GM18505 (cell line): Measurements from ENCODE around the gene PCCB.
"Not testable (repeated sequence)": the region's sequence is repeated elsewhere in the genome, so short reads cannot be mapped to it uniquely, and the experiment has no call there.

Source experiments
- ATAC-seq: cut with Tn5 transposase; IDR thresholded peaks from one replicate; pipeline ENCODE4 v1.9.1; 2021; ENCODE audit not compliant: unreplicated experiment
- POLR2A ChIP-seq: IDR thresholded peaks from 4 replicates; pipeline ENCODE4 v1.6.1; 2011; ENCODE audit warnings: borderline replicate concordance; ENCODE audit not compliant: insufficient read depth, insufficient read length; ENCODE audit errors: extremely low read depth

Gene PCCB

DNA sequence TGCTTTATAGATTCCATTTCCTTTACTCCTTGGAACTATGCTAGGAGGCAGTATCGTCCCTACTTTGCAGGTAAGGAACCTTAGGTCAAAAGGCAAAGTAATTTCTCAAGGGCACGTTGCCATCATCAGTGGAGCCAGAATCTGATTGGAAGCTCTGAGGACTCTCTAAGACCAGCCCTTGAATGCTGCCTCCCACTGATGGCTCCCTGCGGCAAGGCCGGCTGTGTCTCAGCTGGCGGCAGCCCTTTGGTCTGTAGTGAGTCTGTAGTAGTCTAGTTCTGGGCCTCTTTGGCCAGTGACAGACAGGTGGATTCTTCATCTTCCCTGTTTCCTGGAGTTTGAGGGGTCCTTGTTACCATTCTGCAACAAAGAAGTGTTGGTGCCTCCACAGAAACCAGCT is 76.2 kb downstream of the PCCB start:
- no peak for TF ChIP-seq POLR2A

GRCh38 chr3:136327671-136328070 is 77.5 kb downstream of the PCCB start:
- no peak for ATAC-seq
- TF ChIP-seq POLR2A = no peak

More for the DNA sequence above, 76.2 kb downstream of the PCCB start:
- no peak for ATAC-seq

DNA sequence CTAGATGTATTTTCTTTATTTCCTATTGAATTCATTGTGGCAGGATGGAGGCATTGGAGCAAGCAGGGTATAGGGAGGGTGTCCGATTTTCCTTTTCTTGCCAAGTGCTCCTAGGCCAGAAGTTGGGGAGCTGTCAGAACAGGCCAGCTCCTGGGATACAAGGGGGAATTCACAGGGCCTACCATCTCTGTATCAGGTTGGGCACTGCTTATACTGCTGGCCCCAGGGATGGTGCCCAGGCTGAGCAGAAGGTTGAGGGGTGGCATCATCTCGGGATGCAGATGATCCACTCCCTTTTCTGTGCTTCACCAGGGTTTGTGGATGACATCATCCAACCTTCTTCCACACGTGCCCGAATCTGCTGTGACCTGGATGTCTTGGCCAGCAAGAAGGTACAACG is 79.5 kb downstream of the PCCB start:
- TF ChIP-seq POLR2A = no peak
- ATAC-seq = no peak

- TF ChIP-seq POLR2A = no peak
- no peak for ATAC-seq
Observed at GRCh38 chr3:136330900-136331299, 80.8 kb downstream of the PCCB start.

- no peak for ATAC-seq
Observed at GRCh38 chr3:136332302-136332701, 82.2 kb downstream of the PCCB start.

GRCh38 chr3:136332776-136333175 is 82.6 kb downstream of the PCCB start:
- ATAC-seq = no peak
- TF ChIP-seq POLR2A = no peak

More at GRCh38 chr3:136332302-136332701, 82.2 kb downstream of the PCCB start:
- no peak for TF ChIP-seq POLR2A

- no peak for TF ChIP-seq POLR2A
- ATAC-seq = no peak
Observed at GRCh38 chr3:136334209-136334608, 84.1 kb downstream of the PCCB start.

- not testable (repeated sequence) for ATAC-seq
Observed at GRCh38 chr3:136334726-136335125, 84.6 kb downstream of the PCCB start.

- no peak for TF ChIP-seq POLR2A
- ATAC-seq = no peak
Observed at GRCh38 chr3:136336329-136337100, 86.4 kb downstream of the PCCB start.

DNA sequence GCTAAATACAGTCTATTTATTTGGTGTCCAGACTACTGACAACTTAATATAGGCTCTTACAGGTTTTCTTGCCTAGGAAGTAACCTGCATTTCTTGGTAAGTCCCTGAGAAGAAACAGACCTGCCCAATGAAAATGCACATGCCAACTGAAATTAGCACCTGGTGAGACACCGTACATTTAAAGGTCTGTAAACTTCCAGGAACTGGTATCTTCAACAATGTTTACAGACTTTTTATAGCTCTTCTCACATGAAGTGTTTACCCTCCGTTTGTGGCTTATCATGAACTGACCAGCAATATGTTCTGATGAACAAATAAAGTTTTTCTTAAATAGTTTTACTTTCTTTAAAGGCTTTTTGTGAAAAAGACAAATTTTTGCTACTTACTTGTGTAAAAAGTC is 93.3 kb downstream of the PCCB start:
- TF ChIP-seq POLR2A = no peak
- ATAC-seq = no peak

GRCh38 chr3:136343873-136344555 is 93.9 kb downstream of the PCCB start:
- no peak for TF ChIP-seq POLR2A
- no peak for ATAC-seq

- no peak for TF ChIP-seq POLR2A
- ATAC-seq = no peak
Observed at GRCh38 chr3:136346486-136346885, 96.3 kb downstream of the PCCB start.

DNA sequence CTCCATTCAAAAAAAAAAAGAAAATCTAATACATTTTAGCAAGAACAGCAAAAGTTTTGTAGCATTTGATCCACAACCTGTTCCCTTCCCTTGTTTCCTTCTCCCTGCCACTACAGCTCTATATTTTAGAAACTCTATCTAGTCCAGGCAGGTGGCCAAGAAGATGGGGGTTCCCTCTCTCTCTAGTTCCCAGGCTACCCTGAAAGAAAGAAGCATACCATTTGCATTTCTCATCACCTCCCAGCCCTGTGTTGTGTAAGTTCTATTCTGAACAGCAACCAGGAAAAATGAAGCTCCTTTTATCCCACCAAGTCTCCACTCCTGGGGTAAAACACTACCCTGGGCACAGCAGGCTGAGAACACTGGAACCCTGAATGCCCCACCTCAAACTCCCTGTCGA is 100.0 kb downstream of the PCCB start:
- no peak for ATAC-seq

DNA sequence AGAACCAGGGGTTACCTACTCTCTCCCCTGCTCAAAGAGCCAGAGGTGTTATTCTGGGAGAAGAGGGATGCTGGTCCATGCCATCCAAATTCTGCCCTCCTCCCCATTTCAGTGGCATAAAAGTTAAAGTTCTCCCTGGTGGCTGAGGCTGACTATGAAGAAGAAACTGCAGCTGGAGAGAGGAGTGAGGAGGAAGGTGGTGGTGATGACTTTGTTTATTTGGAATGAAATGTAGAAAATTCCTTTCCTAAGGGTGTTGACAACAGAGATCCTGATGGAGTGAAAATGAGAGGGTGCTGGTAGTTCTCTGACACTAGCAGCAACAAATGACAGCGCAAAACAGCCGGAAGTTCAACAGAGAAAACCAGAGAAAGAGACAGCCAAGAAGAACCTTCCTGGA is 100.4 kb downstream of the PCCB start:
- ATAC-seq = no peak
- no peak for TF ChIP-seq POLR2A

More for the DNA sequence above, 100.0 kb downstream of the PCCB start:
- TF ChIP-seq POLR2A = no peak

DNA sequence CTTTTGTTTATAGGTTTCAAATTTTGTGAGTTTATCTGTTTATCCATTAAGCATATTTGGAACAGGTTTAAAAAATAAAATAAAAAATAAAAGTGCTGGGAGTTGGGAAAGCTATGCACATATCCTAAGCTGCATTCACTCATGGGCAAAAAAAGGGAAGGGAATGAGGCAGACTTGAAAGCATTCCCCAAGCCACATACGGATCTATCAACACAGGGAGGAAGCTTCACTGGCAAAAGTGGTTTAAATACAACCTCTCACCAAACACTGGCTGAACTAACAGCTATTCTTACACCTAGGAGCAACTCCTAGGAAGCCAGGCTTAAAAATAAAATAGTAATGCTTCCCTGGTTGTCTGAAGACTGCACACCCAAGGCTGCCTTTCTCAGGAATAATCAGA is 101.2 kb downstream of the PCCB start:
- no peak for TF ChIP-seq POLR2A

DNA sequence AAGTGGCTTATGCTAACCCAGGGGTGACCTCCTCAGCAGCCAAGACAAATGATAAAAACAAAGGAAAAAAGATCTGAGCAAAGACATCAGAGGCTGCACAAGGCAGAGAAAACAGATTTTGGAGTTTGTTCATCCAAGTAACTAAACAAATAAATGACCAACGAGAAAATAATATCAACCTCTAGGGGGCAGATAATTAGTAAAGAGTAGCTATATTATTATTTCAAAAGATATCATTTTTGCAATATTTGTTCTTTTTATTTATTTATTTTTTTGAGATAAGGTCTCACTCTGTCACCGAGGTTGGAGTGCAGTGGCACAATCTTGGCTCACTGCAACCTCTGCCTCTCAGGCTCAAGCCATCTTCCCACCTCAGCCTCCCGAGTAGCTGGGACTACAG is 101.8 kb downstream of the PCCB start:
- no peak for ATAC-seq
- no peak for TF ChIP-seq POLR2A

More for the DNA sequence above, 101.2 kb downstream of the PCCB start:
- ATAC-seq = no peak
